ENCODE measurements around the gene CACNA2D3.

Gene CACNA2D3

DNA sequence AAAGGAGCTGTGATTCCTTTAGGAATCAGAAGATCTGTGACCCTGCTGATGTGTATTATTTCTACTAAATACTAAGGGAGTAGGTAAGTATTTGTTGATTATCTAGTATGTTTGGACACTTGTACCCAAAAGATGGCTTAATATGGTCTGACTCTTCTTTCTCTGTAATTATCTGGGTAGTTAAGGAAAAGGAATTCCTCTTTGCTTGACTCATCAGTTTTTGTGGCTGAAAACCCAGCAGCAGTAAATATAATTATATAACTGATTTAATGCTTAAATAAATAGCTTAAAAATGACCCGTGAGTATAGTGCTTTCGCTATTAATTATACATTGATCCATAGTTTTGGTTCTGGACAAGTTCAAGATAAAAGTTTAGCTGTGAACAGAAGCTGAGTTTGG, 649.7 kb downstream of the CACNA2D3 start:
- Histone ChIP-seq H3K27me3 (ENCODE audit: control insufficient read depth, insufficient read depth, low read length) (no peaks in the 10 kb centered on the region), H3K36me3 (ENCODE audit: control insufficient read depth, insufficient read depth, low read length) (no peaks in the 10 kb centered on the region), H3K9ac (ENCODE audit: low read depth, low read length) (no peak overlapping the region), H3K9me3 (ENCODE audit: control insufficient read depth, insufficient read depth, low read length) (no peaks in the 10 kb centered on the region), H3K4me3 (ENCODE audit: low read depth, low read length) (no peak overlapping the region), H3K4me1 (ENCODE audit: control insufficient read depth, insufficient read depth, low read length) (peaks cover 7% of the 10 kb centered on the region)

DNA sequence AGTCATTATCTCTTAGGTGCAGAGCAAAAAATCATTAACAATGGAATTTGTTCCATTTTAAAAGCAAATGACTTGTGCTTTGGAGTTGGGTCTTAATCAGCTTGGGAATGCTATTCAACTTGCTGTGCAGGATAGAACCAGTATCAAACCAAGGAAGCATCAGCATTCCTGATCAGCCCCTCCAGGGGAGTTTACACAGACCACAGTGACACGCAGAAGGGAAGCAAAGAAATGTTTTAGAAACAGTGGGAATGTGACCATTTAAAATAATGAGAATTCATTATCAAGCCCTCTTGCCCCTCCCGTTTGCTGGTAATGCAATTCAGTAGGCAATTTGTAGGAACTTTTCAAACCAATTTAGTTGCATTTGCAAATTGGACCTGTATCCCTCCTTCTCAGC, 650.4 kb downstream of the CACNA2D3 start:
- Histone ChIP-seq H3K9ac (ENCODE audit: low read depth, low read length) (no peak overlapping the region), H3K36me3 (ENCODE audit: control insufficient read depth, insufficient read depth, low read length) (no peaks in the 10 kb centered on the region), H3K9me3 (ENCODE audit: control insufficient read depth, insufficient read depth, low read length) (no peaks in the 10 kb centered on the region), H3K4me1 (ENCODE audit: control insufficient read depth, insufficient read depth, low read length) (peaks cover 7% of the 10 kb centered on the region), H3K27me3 (ENCODE audit: control insufficient read depth, insufficient read depth, low read length) (no peaks in the 10 kb centered on the region), H3K4me3 (ENCODE audit: low read depth, low read length) (no peak overlapping the region)

DNA sequence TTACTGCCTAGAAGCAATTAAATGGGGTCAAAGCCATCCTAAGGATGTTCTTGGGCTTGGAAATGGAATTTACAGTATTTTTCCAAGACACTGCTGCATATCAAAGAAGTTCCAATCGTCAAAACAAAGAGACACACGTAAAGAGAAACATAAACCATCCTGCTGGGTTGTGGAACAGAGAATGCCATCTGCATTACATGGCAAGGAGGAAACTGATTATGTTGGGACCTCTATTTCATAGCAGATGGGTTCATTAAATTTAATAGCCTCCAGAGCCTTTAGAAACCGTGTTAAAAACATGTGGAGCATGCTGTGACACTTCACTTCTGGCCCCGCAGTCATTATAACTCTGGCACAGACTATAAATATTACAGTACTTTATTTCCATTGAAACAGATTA, 650.9 kb downstream of the CACNA2D3 start:
- Histone ChIP-seq H3K9me3 (ENCODE audit: control insufficient read depth, insufficient read depth, low read length) (no peaks in the 10 kb centered on the region), H3K4me3 (ENCODE audit: low read depth, low read length) (no peak overlapping the region), H3K9ac (ENCODE audit: low read depth, low read length) (no peak overlapping the region), H3K36me3 (ENCODE audit: control insufficient read depth, insufficient read depth, low read length) (no peaks in the 10 kb centered on the region), H3K27me3 (ENCODE audit: control insufficient read depth, insufficient read depth, low read length) (no peaks in the 10 kb centered on the region), H3K4me1 (ENCODE audit: control insufficient read depth, insufficient read depth, low read length) (peaks cover 7% of the 10 kb centered on the region)

- Histone ChIP-seq H3K27me3 (ENCODE audit: control insufficient read depth, insufficient read depth, low read length) (no peaks in the 10 kb centered on the region), H3K9ac (ENCODE audit: low read depth, low read length) (no peak overlapping the region), H3K4me1 (ENCODE audit: control insufficient read depth, insufficient read depth, low read length) (peaks cover 7% of the 10 kb centered on the region)
These were observed 654.2 kb downstream of the CACNA2D3 start for GRCh38 chr3:54776601-54777000.

GRCh38 chr3:54777141-54777540, 654.8 kb downstream of the CACNA2D3 start:
- H3K9ac ChIP-seq (ENCODE audit: low read depth, low read length): no peak overlapping the region
- peaks cover 7% of the 10 kb centered on the region for H3K4me1 ChIP-seq (ENCODE audit: control insufficient read depth, insufficient read depth, low read length)
- no peaks in the 10 kb centered on the region for H3K36me3 ChIP-seq (ENCODE audit: control insufficient read depth, insufficient read depth, low read length)
- H3K4me3 ChIP-seq (ENCODE audit: low read depth, low read length): no peak overlapping the region
- H3K9me3 ChIP-seq (ENCODE audit: control insufficient read depth, insufficient read depth, low read length): no peaks in the 10 kb centered on the region
- H3K27me3 ChIP-seq (ENCODE audit: control insufficient read depth, insufficient read depth, low read length): no peaks in the 10 kb centered on the region

More at GRCh38 chr3:54776601-54777000, 654.2 kb downstream of the CACNA2D3 start:
- Histone ChIP-seq H3K36me3 (ENCODE audit: control insufficient read depth, insufficient read depth, low read length) (no peaks in the 10 kb centered on the region), H3K4me3 (ENCODE audit: low read depth, low read length) (no peak overlapping the region), H3K9me3 (ENCODE audit: control insufficient read depth, insufficient read depth, low read length) (no peaks in the 10 kb centered on the region)

DNA sequence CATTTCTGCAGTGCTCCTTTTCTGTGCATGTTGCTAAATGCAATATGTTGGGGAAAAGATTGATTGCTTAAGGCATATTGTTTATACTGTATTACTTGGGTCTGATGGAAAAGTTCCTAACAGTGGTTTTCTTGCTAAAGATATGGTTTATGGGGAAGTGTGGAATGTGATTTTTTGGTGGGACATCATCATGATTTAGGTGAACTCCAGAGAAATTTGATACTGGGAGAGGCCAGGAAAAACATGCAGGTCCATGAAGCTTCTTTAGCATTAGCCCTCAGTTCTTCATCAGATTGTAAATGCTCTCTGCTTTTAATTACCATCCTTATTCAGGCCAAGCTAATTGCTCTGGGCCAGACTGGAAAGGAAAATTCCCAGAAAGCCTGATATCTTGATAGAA, 658.0 kb downstream of the CACNA2D3 start:
- no peaks in the 10 kb centered on the region for H3K27me3 ChIP-seq (ENCODE audit: control insufficient read depth, insufficient read depth, low read length)
- H3K4me3 ChIP-seq (ENCODE audit: low read depth, low read length): no peak overlapping the region
- no peaks in the 10 kb centered on the region for H3K4me1 ChIP-seq (ENCODE audit: control insufficient read depth, insufficient read depth, low read length)
- H3K9me3 ChIP-seq (ENCODE audit: control insufficient read depth, insufficient read depth, low read length): no peaks in the 10 kb centered on the region
- H3K9ac ChIP-seq (ENCODE audit: low read depth, low read length): no peak overlapping the region
- H3K36me3 ChIP-seq (ENCODE audit: control insufficient read depth, insufficient read depth, low read length): no peaks in the 10 kb centered on the region

DNA sequence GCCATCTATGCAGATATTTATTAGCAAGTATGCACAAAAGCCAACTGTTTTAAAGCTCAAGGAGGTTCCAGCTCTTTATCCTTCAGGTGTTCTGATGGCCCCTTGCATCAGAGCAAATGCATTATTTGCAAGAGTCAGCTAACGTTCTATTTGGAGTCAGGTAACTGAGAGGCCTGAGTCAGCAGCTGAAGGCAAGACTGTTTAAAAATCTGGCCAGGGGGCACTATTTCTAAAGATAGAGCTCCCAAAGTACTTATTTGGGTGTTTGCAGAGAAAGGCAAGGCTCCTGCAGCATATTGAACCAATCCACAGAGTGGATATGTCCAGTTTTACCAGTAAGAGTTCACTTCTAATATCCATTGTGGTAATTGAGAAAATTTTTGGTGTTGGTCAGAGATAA, 659.4 kb downstream of the CACNA2D3 start:
- Histone ChIP-seq H3K9me3 (ENCODE audit: control insufficient read depth, insufficient read depth, low read length) (no peaks in the 10 kb centered on the region), H3K4me3 (ENCODE audit: low read depth, low read length) (no peak overlapping the region), H3K4me1 (ENCODE audit: control insufficient read depth, insufficient read depth, low read length) (no peaks in the 10 kb centered on the region), H3K27me3 (ENCODE audit: control insufficient read depth, insufficient read depth, low read length) (no peaks in the 10 kb centered on the region), H3K9ac (ENCODE audit: low read depth, low read length) (no peak overlapping the region), H3K36me3 (ENCODE audit: control insufficient read depth, insufficient read depth, low read length) (no peaks in the 10 kb centered on the region)

- H3K9me3 ChIP-seq (ENCODE audit: control insufficient read depth, insufficient read depth, low read length): no peaks in the 10 kb centered on the region
- H3K4me1 ChIP-seq (ENCODE audit: control insufficient read depth, insufficient read depth, low read length): no peaks in the 10 kb centered on the region
- no peak overlapping the region for H3K4me3 ChIP-seq (ENCODE audit: low read depth, low read length)
- H3K36me3 ChIP-seq (ENCODE audit: control insufficient read depth, insufficient read depth, low read length): no peaks in the 10 kb centered on the region
- no peaks in the 10 kb centered on the region for H3K27me3 ChIP-seq (ENCODE audit: control insufficient read depth, insufficient read depth, low read length)
- H3K9ac ChIP-seq (ENCODE audit: low read depth, low read length): no peak overlapping the region
These were observed 661.3 kb downstream of the CACNA2D3 start for GRCh38 chr3:54783611-54784010.

DNA sequence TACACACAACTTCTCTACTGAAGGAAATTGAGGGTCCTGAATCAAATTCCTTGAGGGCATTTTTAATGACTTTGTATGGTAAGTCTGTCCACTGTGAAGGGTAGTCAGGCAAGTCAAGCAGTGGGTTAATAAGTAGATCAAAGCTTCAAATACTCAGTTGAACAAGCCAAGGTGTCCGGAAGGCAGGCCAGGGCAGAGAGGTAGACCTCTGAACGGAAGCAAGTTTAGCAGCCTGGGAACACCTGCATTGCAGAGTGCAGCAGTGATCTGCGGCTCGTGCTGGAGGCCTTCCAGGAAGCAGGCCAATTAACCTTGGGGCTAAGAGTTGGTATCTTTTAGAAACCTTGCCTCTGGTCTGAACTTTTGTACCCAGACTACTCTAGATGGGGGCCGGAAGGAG, 661.7 kb downstream of the CACNA2D3 start:
- no peaks in the 10 kb centered on the region for H3K4me1 ChIP-seq (ENCODE audit: control insufficient read depth, insufficient read depth, low read length)
- H3K27me3 ChIP-seq (ENCODE audit: control insufficient read depth, insufficient read depth, low read length): no peaks in the 10 kb centered on the region
- H3K9ac ChIP-seq (ENCODE audit: low read depth, low read length): no peak overlapping the region
- H3K36me3 ChIP-seq (ENCODE audit: control insufficient read depth, insufficient read depth, low read length): no peaks in the 10 kb centered on the region
- no peaks in the 10 kb centered on the region for H3K9me3 ChIP-seq (ENCODE audit: control insufficient read depth, insufficient read depth, low read length)
- no peak overlapping the region for H3K4me3 ChIP-seq (ENCODE audit: low read depth, low read length)

DNA sequence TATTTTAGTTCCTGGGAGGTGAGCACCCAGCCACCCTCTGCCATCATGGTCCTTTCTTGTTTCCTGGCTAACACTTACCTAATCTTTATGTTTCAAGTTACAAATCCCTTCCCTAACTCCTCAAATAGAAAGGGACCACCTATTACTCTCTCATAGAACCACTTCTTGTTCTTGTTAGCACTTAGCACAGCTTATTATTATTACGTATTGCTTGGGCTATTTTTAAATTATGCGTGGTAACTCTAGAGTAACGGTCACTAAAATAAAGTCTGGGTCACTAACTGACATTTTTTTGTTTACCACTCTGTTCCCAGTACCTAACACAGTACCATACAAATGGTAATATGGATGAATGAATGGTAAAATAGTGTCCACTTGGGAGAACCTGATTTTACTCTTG, 663.6 kb downstream of the CACNA2D3 start:
- no peaks in the 10 kb centered on the region for H3K9me3 ChIP-seq (ENCODE audit: control insufficient read depth, insufficient read depth, low read length)
- no peaks in the 10 kb centered on the region for H3K36me3 ChIP-seq (ENCODE audit: control insufficient read depth, insufficient read depth, low read length)
- H3K9ac ChIP-seq (ENCODE audit: low read depth, low read length): no peak overlapping the region
- no peak overlapping the region for H3K4me3 ChIP-seq (ENCODE audit: low read depth, low read length)
- H3K27me3 ChIP-seq (ENCODE audit: control insufficient read depth, insufficient read depth, low read length): no peaks in the 10 kb centered on the region
- no peaks in the 10 kb centered on the region for H3K4me1 ChIP-seq (ENCODE audit: control insufficient read depth, insufficient read depth, low read length)

DNA sequence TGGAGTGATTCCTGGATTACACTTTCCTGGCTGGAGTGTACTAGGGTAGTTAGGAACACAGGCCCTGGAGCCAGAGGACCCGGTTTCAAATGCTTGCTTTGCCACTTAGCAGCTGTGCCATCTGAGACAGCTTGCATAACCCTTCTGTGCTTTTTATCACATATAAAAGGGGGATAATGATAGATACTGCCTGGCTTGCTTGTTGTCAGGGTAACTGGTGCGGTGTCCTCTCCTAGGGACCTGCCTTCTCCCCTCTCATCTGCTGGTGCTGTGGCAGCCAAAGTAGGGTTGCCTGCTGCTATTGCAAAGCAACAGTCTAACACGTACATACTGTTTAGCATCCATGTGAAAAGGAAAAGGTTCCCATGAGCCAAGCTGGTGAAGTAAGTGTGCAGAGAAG, 667.7 kb downstream of the CACNA2D3 start:
- H3K36me3 ChIP-seq (ENCODE audit: control insufficient read depth, insufficient read depth, low read length): no peaks in the 10 kb centered on the region
- H3K4me3 ChIP-seq (ENCODE audit: low read depth, low read length): no peak overlapping the region
- no peak overlapping the region for H3K9ac ChIP-seq (ENCODE audit: low read depth, low read length)
- H3K9me3 ChIP-seq (ENCODE audit: control insufficient read depth, insufficient read depth, low read length): no peaks in the 10 kb centered on the region
- H3K4me1 ChIP-seq (ENCODE audit: control insufficient read depth, insufficient read depth, low read length): no peaks in the 10 kb centered on the region
- H3K27me3 ChIP-seq (ENCODE audit: control insufficient read depth, insufficient read depth, low read length): no peaks in the 10 kb centered on the region

GRCh38 chr3:54791501-54792156, 669.3 kb downstream of the CACNA2D3 start:
- H3K9me3 ChIP-seq (ENCODE audit: control insufficient read depth, insufficient read depth, low read length): no peaks in the 10 kb centered on the region
- no peaks in the 10 kb centered on the region for H3K4me1 ChIP-seq (ENCODE audit: control insufficient read depth, insufficient read depth, low read length)
- H3K9ac ChIP-seq (ENCODE audit: low read depth, low read length): no peak overlapping the region
- no peak overlapping the region for H3K4me3 ChIP-seq (ENCODE audit: low read depth, low read length)
- H3K36me3 ChIP-seq (ENCODE audit: control insufficient read depth, insufficient read depth, low read length): no peaks in the 10 kb centered on the region
- no peaks in the 10 kb centered on the region for H3K27me3 ChIP-seq (ENCODE audit: control insufficient read depth, insufficient read depth, low read length)

Measured in iPS-15b (cell line).